OCI-LY1 (cell line): ENCODE results near the gene CFL1.

ENCODE experiments used
- CTCF ChIP-seq: fragments of 200-600 bp; sonication (generic), shearing (Covaris generic); IDR thresholded peaks from 2 replicates; pipeline ENCODE4 v1.5.1; 2017; ENCODE audit warnings: mild to moderate bottlenecking, antibody characterized with exemption, low read length, moderate library complexity, mixed read lengths
- EZH2 ChIP-seq: fragments of 200-600 bp; sonication (generic), shearing (Covaris generic); IDR thresholded peaks from 2 replicates; pipeline ENCODE4 v1.8.0; 2017; ENCODE audit warnings: borderline replicate concordance, mixed run types, mild to moderate bottlenecking, antibody characterized with exemption, low read length, moderate library complexity, mixed read lengths

DNA sequence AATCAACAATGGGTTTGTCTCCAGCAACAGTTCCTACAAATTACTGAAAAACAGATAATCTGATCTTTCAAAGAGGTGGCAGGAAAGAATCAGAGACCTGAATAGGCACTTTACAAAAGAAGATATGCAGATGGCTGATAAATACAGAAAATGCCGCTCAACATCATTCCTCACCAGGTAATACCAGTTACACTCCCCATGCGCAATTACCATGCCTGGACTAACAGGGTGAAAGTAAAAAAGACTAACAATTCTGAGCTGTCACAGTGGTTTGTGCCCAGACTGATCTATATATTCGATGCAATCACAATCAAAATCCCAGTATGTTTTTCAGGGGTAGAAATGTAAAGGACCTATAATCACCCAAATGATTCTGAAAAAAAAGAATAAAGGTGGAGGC, 14.2 kb downstream of the CFL1 start:
- TF ChIP-seq EZH2 (no peak), CTCF (no peak)
